ENCODE results near the gene TAAR1.

GRCh38 chr6:132651062-132651461 lies 7.9 kb downstream of the TAAR1 start:
- no peak for TF ChIP-seq CTCF (IDR thresholded peaks at IDR 0.05)
- no peak for TF ChIP-seq POLR2A (IDR thresholded peaks at IDR 0.05)

Data from tibial nerve (tissue), 3 donors.